C4-2B (cell line): ENCODE results near the gene C2CD5.

ENCODE experiments used
- CTCF ChIP-seq: fragments of 450-650 bp; conservative IDR thresholded peaks from 2 replicates; pipeline ENCODE4 v1.5.1; 2017; ENCODE audit warnings: mild to moderate bottlenecking
- ZFX ChIP-seq: fragments of 450-650 bp; IDR thresholded peaks from 2 replicates; pipeline ENCODE4 v1.6.1; 2017

GRCh38 chr12:22569253-22569652 is 24.9 kb upstream of the C2CD5 start:
- no peak for TF ChIP-seq CTCF
- no peak for TF ChIP-seq ZFX
